Uterus (tissue), 4 donors: Measurements from ENCODE around the gene DUSP6. TPM values are rescaled to one million over a fixed set of nuclear protein-coding genes. Genes with fewer than 3 reads are reported as not detected.
A peak's percentile ranks its signal among the peaks of the same experiment; 100 is the strongest.

Experiments used
- DNase-seq, 2 donors: peaks; one replicate each; pipeline ENCODE4 v3.0.0-alpha.2; 2019 to 2020
- H3K27ac ChIP-seq, 2 donors: fragments of 200-600 bp; sonication (generic); 1 replicate in 1 of 2; 2 replicates in 1 of 2; pipeline ENCODE4 v1.5.1; 2016 to 2018
- H3K27me3 ChIP-seq, 2 donors: fragments of 200-600 bp; sonication (generic); one replicate each; pipeline ENCODE4 v1.5.1; 2018 to 2019; ENCODE audit warnings: control low read depth in 1 of 2
- H3K36me3 ChIP-seq, 2 donors: fragments of 200-600 bp; sonication (generic); one replicate each; pipeline ENCODE4 v1.5.1; 2019; ENCODE audit warnings: control low read depth in 1 of 2
- H3K4me1 ChIP-seq, 2 donors: fragments of 200-600 bp; sonication (generic); one replicate each; pipeline ENCODE4 v1.5.1; 2018 to 2019; ENCODE audit warnings: control low read depth in 1 of 2
- H3K4me3 ChIP-seq, 2 donors: fragments of 200-600 bp; sonication (generic); 1 replicate in 1 of 2; 2 replicates in 1 of 2; pipeline ENCODE4 v1.5.1; 2018 to 2019; ENCODE audit warnings: mild to moderate bottlenecking in 1 of 2
- H3K9me3 ChIP-seq, 2 donors: fragments of 200-600 bp; sonication (generic); one replicate each; pipeline ENCODE4 v1.5.1; 2019; ENCODE audit warnings: control low read depth in 1 of 2
- CTCF ChIP-seq, 4 experiments: fragments of 200-600 bp in 2 of 4; fragments of 450-650 bp in 2 of 4; sonication (generic) in 2 of 4; IDR thresholded peaks; one replicate each; pipeline ENCODE4 v1.5.1; 2016 to 2019; ENCODE audit warnings: antibody characterized with exemption in 4 of 4, mild to moderate bottlenecking in 2 of 4, moderate library complexity in 1 of 4
- POLR2A ChIP-seq, 2 donors: fragments of 450-650 bp; IDR thresholded peaks; one replicate each; pipeline ENCODE4 v1.6.1; 2016; ENCODE audit warnings: antibody characterized with exemption in 2 of 2, mild to moderate bottlenecking in 1 of 2, moderate library complexity in 1 of 2
- intact Hi-C: fragments of 100-400 bp; cut with DNase I; formaldehyde crosslinking; loops from one replicate; pipeline ENCODE4 v1.15.1; 2023; ENCODE audit warnings: low total_unique reads
- total RNA-seq, 4 donors: library from RNA; depleted of rRNA in 3 of 4; stranded (reverse); fragments of >200 nt in 3 of 4; gene quantifications; one replicate each; pipeline versions ENCODE4 v1.1.0 to v1.2.4, GENCODE V29; 2014 to 2023
- donor health status: DM: yes; HTN: yes; CAD: no.

Gene DUSP6
- total RNA-seq, 4 donors from 2014 or later: 28.7 to 103 (median 77.6) TPM

- H3K9me3 ChIP-seq: no peaks in the 10 kb centered on the region
- intact Hi-C loops: no loop called here
- no peak for DNase-seq
- no peak overlapping the region for H3K4me3 ChIP-seq
- TF ChIP-seq CTCF (IDR thresholded peaks at IDR 0.05) (no peak), POLR2A (IDR thresholded peaks at IDR 0.05) (no peak)
- no peaks in the 10 kb centered on the region for H3K36me3 ChIP-seq
- no peaks in the 10 kb centered on the region for H3K27me3 ChIP-seq
- H3K4me1 ChIP-seq: peaks cover 4 to 8% of the 10 kb centered on the region in 2 donors
- no peak overlapping the region for H3K27ac ChIP-seq
Observed at GRCh38 chr12:89379839-89380467, 27.7 kb upstream of the DUSP6 start.

GRCh38 chr12:89379148-89379838, 27.0 kb upstream of the DUSP6 start:
- Histone ChIP-seq H3K9me3 (no peaks in the 10 kb centered on the region), H3K36me3 (no peaks in the 10 kb centered on the region), H3K4me1 (peaks cover 4 to 8% of the 10 kb centered on the region in 2 donors), H3K4me3 (no peak overlapping the region), H3K27ac (no peak overlapping the region), H3K27me3 (no peaks in the 10 kb centered on the region)
- DNase-seq: no peak
- intact Hi-C loops: no loop called here
- TF ChIP-seq POLR2A (IDR thresholded peaks at IDR 0.05) (no peak), CTCF (IDR thresholded peaks at IDR 0.05) (no peak)

GRCh38 chr12:89376844-89377243, 24.5 kb upstream of the DUSP6 start:
- Histone ChIP-seq H3K9me3 (no peaks in the 10 kb centered on the region), H3K36me3 (no peaks in the 10 kb centered on the region), H3K27me3 (no peaks in the 10 kb centered on the region), H3K27ac (no peak overlapping the region), H3K4me3 (no peak overlapping the region), H3K4me1 (no peaks in the 10 kb centered on the region)
- TF ChIP-seq CTCF (IDR thresholded peaks at IDR 0.05) (no peak), POLR2A (IDR thresholded peaks at IDR 0.05) (no peak)
- intact Hi-C loops: no loop called here
- DNase-seq: no peak

GRCh38 chr12:89376202-89376529, 23.9 kb upstream of the DUSP6 start:
- no peaks in the 10 kb centered on the region for H3K27me3 ChIP-seq
- H3K9me3 ChIP-seq: no peaks in the 10 kb centered on the region
- H3K27ac ChIP-seq: no peak overlapping the region
- intact Hi-C loops: no loop called here
- TF ChIP-seq POLR2A (IDR thresholded peaks at IDR 0.05) (no peak), CTCF (IDR thresholded peaks at IDR 0.05) (no peak)
- no peak overlapping the region for H3K4me3 ChIP-seq
- H3K36me3 ChIP-seq: no peaks in the 10 kb centered on the region
- H3K4me1 ChIP-seq: no peaks in the 10 kb centered on the region
- DNase-seq: no peak

- Histone ChIP-seq H3K9me3 (no peaks in the 10 kb centered on the region), H3K27me3 (no peaks in the 10 kb centered on the region), H3K36me3 (no peaks in the 10 kb centered on the region), H3K4me1 (no peaks in the 10 kb centered on the region), H3K4me3 (no peak overlapping the region), H3K27ac (peak overlapping the region in 1 of 2 donors; percentile 33)
- DNase-seq: peak in 1 of 2 donors; percentile 42
- intact Hi-C loops: no loop called here
- TF ChIP-seq CTCF (IDR thresholded peaks at IDR 0.05) (no peak), POLR2A (IDR thresholded peaks at IDR 0.05) (no peak)
Observed at GRCh38 chr12:89373763-89374572, 21.7 kb upstream of the DUSP6 start.
